Measurements from ENCODE around the gene NPHP3.
"Not testable (repeated sequence)": the region's sequence is repeated elsewhere in the genome, so short reads cannot be mapped to it uniquely, and the experiment has no call there.

The NPHP3 gene

DNA sequence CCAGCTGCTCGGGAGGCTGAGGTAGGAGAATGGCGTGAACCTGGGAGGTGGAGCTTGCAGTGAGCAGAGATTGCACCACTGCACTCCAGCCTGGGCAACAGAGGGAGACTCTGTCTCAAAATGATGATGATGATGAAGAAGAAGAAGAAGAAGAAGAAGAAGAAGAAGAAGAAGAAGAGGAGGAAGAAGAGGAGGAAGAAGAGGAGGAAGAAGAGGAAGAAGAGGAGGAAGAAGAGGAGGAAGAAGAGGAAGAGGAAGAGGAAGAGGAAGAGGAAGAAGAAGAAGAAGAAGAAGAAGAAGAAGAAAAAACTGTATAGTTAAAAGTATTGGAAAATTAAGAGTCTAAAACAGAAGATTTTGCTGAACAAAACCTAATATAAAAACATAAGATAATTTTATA, 80.8 kb downstream of the NPHP3 start:
- DNase-seq: not testable (repeated sequence)

DNA sequence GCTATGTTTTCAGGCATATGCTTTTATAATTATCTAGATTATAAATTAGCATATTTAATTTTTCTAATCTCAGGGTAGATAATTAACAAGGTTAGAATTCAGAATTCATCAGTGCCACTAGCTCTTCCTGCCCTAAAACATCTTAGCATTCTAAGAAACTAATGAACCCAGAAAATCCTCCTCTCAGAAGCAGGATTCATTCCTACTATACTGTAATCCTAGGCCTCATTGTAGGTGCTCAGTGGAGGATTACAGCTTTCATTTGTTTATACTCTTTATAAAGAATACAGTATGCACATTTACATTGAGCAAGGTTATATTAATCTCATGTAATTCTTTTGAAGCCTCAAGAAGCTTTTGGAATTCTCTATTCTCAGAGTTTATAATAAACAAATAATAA, 83.5 kb downstream of the NPHP3 start:
- no peak for DNase-seq

DNA sequence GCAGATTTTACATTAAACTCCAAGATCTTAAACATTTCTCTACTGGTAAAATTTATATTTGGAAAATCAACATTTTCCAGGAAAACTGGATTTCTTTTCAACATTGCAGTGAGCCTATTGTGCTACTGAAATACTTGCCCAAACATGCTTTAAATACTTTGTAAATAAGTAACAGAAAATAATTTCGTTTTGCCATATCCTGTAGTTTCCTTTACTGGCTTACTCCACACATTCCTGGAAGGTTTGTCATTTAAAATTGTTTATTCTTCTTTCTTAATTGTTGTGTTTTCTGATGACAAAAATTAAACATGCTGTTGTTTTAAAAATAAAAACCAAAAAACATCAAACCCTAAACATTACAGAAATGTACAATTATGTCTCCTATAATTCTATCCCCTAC, 84.6 kb downstream of the NPHP3 start:
- DNase-seq: no peak

DNA sequence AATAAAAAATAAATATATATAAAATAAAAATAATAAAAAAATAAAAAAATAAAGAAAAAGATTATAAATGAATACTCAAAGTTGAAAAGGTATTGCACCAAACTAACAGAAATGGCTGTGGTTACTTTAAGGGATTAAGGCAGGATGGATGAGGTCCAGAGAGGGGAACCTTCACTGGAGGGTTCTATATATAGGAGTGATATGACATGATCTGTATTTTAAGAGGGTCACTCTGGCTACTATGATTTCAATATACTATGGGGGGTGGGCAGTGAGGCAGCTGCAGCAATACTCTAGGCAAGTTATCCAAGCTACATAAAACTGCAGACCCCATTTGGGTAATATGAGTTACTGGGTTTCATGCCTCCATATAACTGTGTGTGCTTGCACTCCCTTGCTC, 87.2 kb downstream of the NPHP3 start:
- DNase-seq: no peak
